ENCODE results near the gene CREBBP.

CREBBP gene

DNA sequence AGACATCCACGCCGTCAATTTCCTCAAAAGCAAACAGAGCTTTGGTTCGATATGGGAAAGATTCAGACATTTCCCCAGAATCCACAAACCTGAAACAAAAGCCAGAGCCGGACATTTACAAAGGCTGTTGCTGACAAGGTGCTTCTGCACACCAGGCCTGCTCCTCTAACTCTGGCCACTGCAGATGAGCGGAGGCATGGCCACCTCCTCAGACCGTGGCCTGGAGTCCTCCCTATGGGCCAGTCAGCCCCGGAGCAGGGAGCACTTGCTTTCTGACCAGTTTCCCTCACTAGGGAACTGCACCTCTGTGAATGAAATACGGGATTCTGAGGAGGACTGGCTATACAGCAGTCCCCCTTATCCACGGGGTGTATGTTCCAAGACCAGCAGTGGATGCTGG lies 140.9 kb downstream of the CREBBP start:
- no peak overlapping the region for H3K9ac ChIP-seq
- no peak overlapping the region for H2AFZ ChIP-seq (ENCODE audit: low read depth)
- H3K4me1 ChIP-seq (ENCODE audit: low read depth, poor library complexity, severe bottlenecking) = no peaks in the 10 kb centered on the region
- no peak overlapping the region for H3K4me2 ChIP-seq
- no peaks in the 10 kb centered on the region for H3K27me3 ChIP-seq (ENCODE audit: insufficient read depth, low read depth)
- peaks cover 7% of the 10 kb centered on the region; the same call in 1 of the 2 replicates for H3K36me3 ChIP-seq (ENCODE audit: insufficient read depth)
- H3K27ac ChIP-seq = no peak overlapping the region
- H4K20me1 ChIP-seq (ENCODE audit: insufficient read depth) = no peaks in the 10 kb centered on the region
- no peak overlapping the region for H3K4me3 ChIP-seq (IDR thresholded peaks at IDR 0.05; ENCODE audit: insufficient read depth, low read depth, low read length)
- H3K79me2 ChIP-seq (ENCODE audit: insufficient read depth, low read depth) = no peaks in the 10 kb centered on the region
- TF ChIP-seq, protein P1, sequence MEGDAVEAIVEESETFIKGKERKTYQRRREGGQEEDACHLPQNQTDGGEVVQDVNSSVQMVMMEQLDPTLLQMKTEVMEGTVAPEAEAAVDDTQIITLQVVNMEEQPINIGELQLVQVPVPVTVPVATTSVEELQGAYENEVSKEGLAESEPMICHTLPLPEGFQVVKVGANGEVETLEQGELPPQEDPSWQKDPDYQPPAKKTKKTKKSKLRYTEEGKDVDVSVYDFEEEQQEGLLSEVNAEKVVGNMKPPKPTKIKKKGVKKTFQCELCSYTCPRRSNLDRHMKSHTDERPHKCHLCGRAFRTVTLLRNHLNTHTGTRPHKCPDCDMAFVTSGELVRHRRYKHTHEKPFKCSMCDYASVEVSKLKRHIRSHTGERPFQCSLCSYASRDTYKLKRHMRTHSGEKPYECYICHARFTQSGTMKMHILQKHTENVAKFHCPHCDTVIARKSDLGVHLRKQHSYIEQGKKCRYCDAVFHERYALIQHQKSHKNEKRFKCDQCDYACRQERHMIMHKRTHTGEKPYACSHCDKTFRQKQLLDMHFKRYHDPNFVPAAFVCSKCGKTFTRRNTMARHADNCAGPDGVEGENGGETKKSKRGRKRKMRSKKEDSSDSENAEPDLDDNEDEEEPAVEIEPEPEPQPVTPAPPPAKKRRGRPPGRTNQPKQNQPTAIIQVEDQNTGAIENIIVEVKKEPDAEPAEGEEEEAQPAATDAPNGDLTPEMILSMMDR (conservative IDR thresholded peaks at IDR 0.05; ENCODE audit: low read depth, low read length) = no peak

DNA sequence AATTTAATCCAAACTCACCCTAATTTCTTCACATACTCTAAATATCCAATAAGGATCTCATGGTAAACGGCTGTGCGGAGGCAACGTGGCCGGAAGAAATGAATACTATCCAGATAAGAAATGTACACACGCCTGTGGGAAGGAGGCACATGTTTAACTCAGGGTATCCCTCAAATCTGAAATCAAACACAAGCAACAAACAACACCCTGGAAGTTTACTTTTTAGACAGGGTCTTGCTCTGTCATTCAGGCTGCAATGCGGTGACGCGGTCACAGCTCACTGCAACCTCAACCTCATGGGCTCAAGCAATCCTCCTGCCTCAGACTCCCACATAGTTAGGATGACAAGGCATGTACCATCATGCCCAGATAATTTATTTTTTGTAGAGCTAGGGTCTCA lies 142.0 kb downstream of the CREBBP start:
- Histone ChIP-seq H3K36me3 (ENCODE audit: insufficient read depth) (peaks cover 7% of the 10 kb centered on the region; the same call in 1 of the 2 replicates), H3K4me3 (IDR thresholded peaks at IDR 0.05; ENCODE audit: insufficient read depth, low read depth, low read length) (no peak overlapping the region), H2AFZ (ENCODE audit: low read depth) (no peak overlapping the region), H3K4me2 (no peak overlapping the region), H3K9ac (no peak overlapping the region), H3K4me1 (ENCODE audit: low read depth, poor library complexity, severe bottlenecking) (no peaks in the 10 kb centered on the region), H4K20me1 (ENCODE audit: insufficient read depth) (no peaks in the 10 kb centered on the region), H3K27me3 (ENCODE audit: insufficient read depth, low read depth) (no peaks in the 10 kb centered on the region), H3K27ac (no peak overlapping the region), H3K79me2 (ENCODE audit: insufficient read depth, low read depth) (no peaks in the 10 kb centered on the region)
- TF ChIP-seq, protein P1 (conservative IDR thresholded peaks at IDR 0.05; ENCODE audit: low read depth, low read length) = no peak

DNA sequence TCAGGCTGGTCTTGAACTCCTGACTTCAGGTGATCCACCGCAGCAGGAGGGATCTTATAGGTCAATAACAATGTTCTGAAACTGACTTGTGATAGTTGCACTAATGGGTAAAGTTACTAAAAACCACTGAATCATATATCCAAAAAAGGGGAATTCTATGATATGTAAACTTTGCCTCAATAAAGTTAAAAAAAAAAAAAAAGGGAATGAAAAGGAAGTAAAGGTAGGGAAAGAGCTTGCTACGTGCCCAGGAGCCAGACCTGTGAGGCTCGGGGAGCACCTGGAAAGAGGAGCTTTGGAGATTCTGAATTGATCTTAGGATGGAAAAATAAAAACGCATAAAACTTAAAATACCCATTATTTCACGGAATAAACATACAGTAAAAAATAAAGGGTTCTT lies 142.4 kb downstream of the CREBBP start:
- H3K36me3 ChIP-seq (ENCODE audit: insufficient read depth) = peaks cover 7% of the 10 kb centered on the region; the same call in 1 of the 2 replicates
- H3K4me1 ChIP-seq (ENCODE audit: low read depth, poor library complexity, severe bottlenecking) = no peaks in the 10 kb centered on the region
- no peaks in the 10 kb centered on the region for H3K79me2 ChIP-seq (ENCODE audit: insufficient read depth, low read depth)
- TF ChIP-seq, protein P1 (conservative IDR thresholded peaks at IDR 0.05; ENCODE audit: low read depth, low read length) = no peak
- no peak overlapping the region for H3K4me3 ChIP-seq (IDR thresholded peaks at IDR 0.05; ENCODE audit: insufficient read depth, low read depth, low read length)
- no peaks in the 10 kb centered on the region for H3K27me3 ChIP-seq (ENCODE audit: insufficient read depth, low read depth)
- no peaks in the 10 kb centered on the region for H4K20me1 ChIP-seq (ENCODE audit: insufficient read depth)
- no peak overlapping the region for H2AFZ ChIP-seq (ENCODE audit: low read depth)
- H3K27ac ChIP-seq = no peak overlapping the region
- H3K4me2 ChIP-seq = no peak overlapping the region
- H3K9ac ChIP-seq = no peak overlapping the region

DNA sequence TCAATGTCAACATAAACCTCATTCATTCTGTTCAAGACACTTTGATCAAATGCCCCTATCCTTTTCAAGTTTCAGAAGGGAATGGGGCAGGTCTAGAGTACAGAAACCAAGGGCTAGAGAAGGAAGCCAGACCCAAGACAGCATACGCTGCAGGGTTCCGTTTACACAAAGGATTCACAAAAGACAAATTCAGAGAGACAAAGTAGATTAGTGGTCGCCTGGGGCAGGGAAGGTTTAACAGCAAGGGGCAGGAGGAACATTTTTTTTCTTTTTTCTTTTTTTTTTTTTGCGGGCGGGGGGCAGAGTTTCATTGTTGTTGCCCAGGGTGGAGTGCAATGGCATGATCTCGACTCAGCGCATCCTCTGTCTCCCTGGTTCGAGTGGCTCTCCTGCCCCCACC lies 143.3 kb downstream of the CREBBP start:
- no peaks in the 10 kb centered on the region for H3K4me1 ChIP-seq (ENCODE audit: low read depth, poor library complexity, severe bottlenecking)
- H3K27ac ChIP-seq = no peak overlapping the region
- H3K36me3 ChIP-seq (ENCODE audit: insufficient read depth) = peaks cover 7% of the 10 kb centered on the region; the same call in 1 of the 2 replicates

More for the DNA sequence above, 143.3 kb downstream of the CREBBP start:
- Histone ChIP-seq H3K27me3 (ENCODE audit: insufficient read depth, low read depth) (no peaks in the 10 kb centered on the region), H3K79me2 (ENCODE audit: insufficient read depth, low read depth) (no peaks in the 10 kb centered on the region; the same call in 1 of the 2 replicates), H2AFZ (ENCODE audit: low read depth) (no peak overlapping the region), H3K4me3 (IDR thresholded peaks at IDR 0.05; ENCODE audit: insufficient read depth, low read depth, low read length) (no peak overlapping the region), H4K20me1 (ENCODE audit: insufficient read depth) (no peaks in the 10 kb centered on the region), H3K4me2 (no peak overlapping the region), H3K9ac (no peak overlapping the region)
- TF ChIP-seq, protein P1 (conservative IDR thresholded peaks at IDR 0.05; ENCODE audit: low read depth, low read length) = no peak
